CD4-positive, alpha-beta T cell (primary cell): ENCODE data around the gene GPR62. TPM values are rescaled to one million over a fixed set of nuclear protein-coding genes. Genes with fewer than 3 reads are reported as not detected.

Experiments used
- ATAC-seq: fragments of 200-7000 bp; cut with Tn5 transposase; one replicate; pipeline ENCODE4 v1.10.0; 2022; ENCODE audit warnings: mild to moderate bottlenecking; ENCODE audit not compliant: poor library complexity
- CTCF ChIA-PET: fragments of 350-600 bp; sonication (Branson Sonifier 250); formaldehyde crosslinking; loops from one replicate; lab custom pipeline; 2021; ENCODE audit warnings: antibody characterized with exemption, inconsistent platforms; lab: Charles Lee
- POLR2A ChIA-PET: fragments of 350-600 bp; sonication (Branson Sonifier 250); formaldehyde crosslinking; loops from one replicate; lab custom pipeline; 2021; ENCODE audit warnings: antibody characterized with exemption, inconsistent platforms; lab: Charles Lee
- DNase-seq, 14 experiments: peaks; one replicate each; pipeline ENCODE4 v3.0.0-alpha.2; 2013 to 2020; ENCODE audit warnings: mixed read lengths in 2 of 14
- H3K27ac ChIP-seq, 2 donors: one replicate each; pipeline versions ENCODE4 v1.5.1 to v1.7.0; 2013; ENCODE audit warnings: low read length in 2 of 2, low read depth in 1 of 2, mild to moderate bottlenecking in 1 of 2
- H3K27me3 ChIP-seq, 2 experiments: 1 replicate in 1 of 2; 2 replicates in 1 of 2; pipeline versions ENCODE4 v1.6.1 to v1.7.0; 2013; ENCODE audit warnings: low read length in 2 of 2, control low read depth in 1 of 2, mild to moderate bottlenecking in 1 of 2, moderate library complexity in 1 of 2; ENCODE audit not compliant: insufficient read depth in 2 of 2, control insufficient read depth in 1 of 2
- H3K36me3 ChIP-seq: one replicate; pipeline ENCODE4 v1.6.1; 2013; ENCODE audit warnings: low read length, control low read depth; ENCODE audit not compliant: insufficient read depth
- H3K4me1 ChIP-seq: one replicate; pipeline ENCODE4 v1.6.1; 2013; ENCODE audit warnings: low read length, control low read depth; ENCODE audit not compliant: insufficient read depth
- H3K4me3 ChIP-seq: one replicate; pipeline ENCODE4 v1.5.1; 2013; ENCODE audit warnings: mild to moderate bottlenecking, low read length, moderate library complexity
- H3K9me3 ChIP-seq, 2 experiments: 1 replicate in 1 of 2; 2 replicates in 1 of 2; pipeline versions ENCODE4 v1.6.1 to v1.7.0; 2013; ENCODE audit warnings: low read length in 2 of 2, mild to moderate bottlenecking in 2 of 2, control low read depth in 1 of 2, moderate library complexity in 1 of 2; ENCODE audit not compliant: control insufficient read depth in 1 of 2, insufficient read depth in 1 of 2
- H3K27ac Mint-ChIP-seq: one replicate; pipeline ENCODE4 v1.8.0; 2020; ENCODE audit warnings: mixed read lengths
- H3K27me3 Mint-ChIP-seq: one replicate; pipeline ENCODE4 v1.8.0; 2021; ENCODE audit warnings: mixed read lengths
- H3K36me3 Mint-ChIP-seq: one replicate; pipeline ENCODE4 v1.8.0; 2021; ENCODE audit warnings: low read depth, mixed read lengths
- H3K4me1 Mint-ChIP-seq: one replicate; pipeline ENCODE4 v1.8.0; 2021; ENCODE audit warnings: low read depth, mixed read lengths
- H3K4me3 Mint-ChIP-seq: one replicate; pipeline ENCODE4 v1.8.0; 2020; ENCODE audit warnings: mild to moderate bottlenecking, mixed read lengths
- H3K9me3 Mint-ChIP-seq: one replicate; pipeline ENCODE4 v1.8.0; 2020; ENCODE audit warnings: mixed read lengths
- CTCF ChIP-seq: fragments of 200-600 bp; IDR thresholded peaks from one replicate; pipeline ENCODE4 v1.8.0; 2022; ENCODE audit warnings: antibody characterized with exemption, mild to moderate bottlenecking
- intact Hi-C, 2 experiments: fragments of 100-400 bp; cut with DNase I in 1 of 2; cut with micrococcal nuclease in 1 of 2; formaldehyde crosslinking; loops; one replicate each; pipeline versions ENCODE4 v1.15.1 to v1.9.0; 2023 to 2025; cut with DNase I, micrococcal nuclease
- total RNA-seq, 174 experiments: library from RNA in 2 of 174; stranded (reverse) in 2 of 174; gene quantifications; one replicate each; pipeline ENCODE4 v1.2.3 and lab custom pipeline; 2021 to 2026

GPR62 gene
- total RNA-seq, 2 experiments from 2014 or later, result not detected

DNA sequence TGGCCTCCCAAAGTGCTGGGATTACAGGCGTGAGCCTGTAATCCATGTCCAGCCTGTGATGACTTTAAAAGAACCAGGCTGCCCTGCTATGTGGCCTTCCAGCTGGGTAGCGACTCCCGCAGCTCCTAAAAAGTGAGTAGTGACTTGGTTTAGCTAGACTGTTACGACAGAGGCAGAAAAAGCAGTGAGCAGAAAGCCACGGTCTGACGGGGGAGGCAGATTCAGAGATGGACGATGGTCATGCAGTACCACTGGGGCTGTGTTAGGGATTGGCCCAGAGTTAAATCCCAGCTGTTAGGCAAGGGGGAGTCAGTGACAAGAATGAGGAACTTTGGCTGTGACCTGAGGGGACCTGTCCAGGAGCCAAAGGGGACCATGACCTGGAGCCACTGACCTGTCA, 43.6 kb downstream of the GPR62 start:
- Mint-ChIP-seq H3K4me1 (peaks cover 29% of the 10 kb centered on the region), H3K36me3 (peaks cover 19% of the 10 kb centered on the region), H3K27ac (no peak overlapping the region), H3K9me3 (no peaks in the 10 kb centered on the region), H3K27me3 (no peaks in the 10 kb centered on the region), H3K4me3 (no peak overlapping the region)
- ATAC-seq, result no peak
- Histone ChIP-seq H3K36me3 (peaks cover 14% of the 10 kb centered on the region), H3K4me1 (peaks cover 32% of the 10 kb centered on the region), H3K9me3 (no peaks in the 10 kb centered on the region), H3K4me3 (no peak overlapping the region), H3K27me3 (no peaks in the 10 kb centered on the region), H3K27ac (no peak overlapping the region)
- ChIA-PET POLR2A (no interaction called here), CTCF (no interaction called here)
- no peak for DNase-seq
- intact Hi-C loops, result loop anchor here in 1 of 2 experiments (5.0 to 10.0 kb wide), 3 partner anchors 289 to 706 kb away; partner anchors contain the start of genes GLT8D1, GLYCTK and SPCS1
- TF ChIP-seq CTCF, result no peak

- Mint-ChIP-seq H3K36me3 (peaks cover 9% of the 10 kb centered on the region), H3K9me3 (no peaks in the 10 kb centered on the region), H3K27ac (no peak overlapping the region), H3K27me3 (no peaks in the 10 kb centered on the region), H3K4me3 (peak overlapping the region; percentile 39), H3K4me1 (peaks cover 18% of the 10 kb centered on the region)
- intact Hi-C loops, result loop anchor here in 1 of 2 experiments (5.0 to 10.0 kb wide), 3 partner anchors 287 to 705 kb away; partner anchors contain the start of genes GLT8D1, GLYCTK and SPCS1
- Histone ChIP-seq H3K4me3 (no peak overlapping the region), H3K4me1 (peaks cover 22% of the 10 kb centered on the region), H3K9me3 (no peaks in the 10 kb centered on the region), H3K27me3 (no peaks in the 10 kb centered on the region), H3K36me3 (peaks cover 5% of the 10 kb centered on the region), H3K27ac (no peak overlapping the region)
- DNase-seq, result no peak
- POLR2A ChIA-PET, result no interaction called here
- CTCF ChIA-PET, result no interaction called here
- no peak for TF ChIP-seq CTCF
- ATAC-seq, result no peak
These were observed 44.7 kb downstream of the GPR62 start for GRCh38 chr3:51999846-52000245.

- DNase-seq (peak; percentile 78 to 92 (median 82)), ATAC-seq (peak; percentile 99)
- ChIA-PET POLR2A (interaction anchor here (0.9 to 1.9 kb wide), 6 partner anchors 51 to 122 kb away, joined by 3 to 10 read pairs (median 4); partner anchors contain the start of genes DUSP7 and RRP9), CTCF (interaction anchor here (0.7 to 2.9 kb wide), 17 partner anchors 11 to 153 kb away, joined by 3 to 30 read pairs (median 5); partner anchors contain the start of genes ABHD14B, ACY1, DUSP7 and PARP3)
- no peaks in the 10 kb centered on the region for H3K27me3 Mint-ChIP-seq
- H3K27me3 ChIP-seq, result no peaks in the 10 kb centered on the region
- H3K36me3 ChIP-seq, result no peaks in the 10 kb centered on the region
- H3K36me3 Mint-ChIP-seq, result no peaks in the 10 kb centered on the region
- H3K27ac Mint-ChIP-seq, result peak overlapping the region; percentile 20
- no peaks in the 10 kb centered on the region for H3K9me3 Mint-ChIP-seq
- peaks cover 17% of the 10 kb centered on the region for H3K4me1 Mint-ChIP-seq
- intact Hi-C loops, result loop anchor here (1.0 kb wide), 4 partner anchors 122 to 446 kb away; no protein-coding TSS in a partner anchor
- H3K4me3 Mint-ChIP-seq, result peak overlapping the region; percentile 25
- H3K9me3 ChIP-seq, result no peaks in the 10 kb centered on the region
- no peak overlapping the region for H3K27ac ChIP-seq
- TF ChIP-seq CTCF, result peak; percentile 96
- no peak overlapping the region for H3K4me3 ChIP-seq
- peaks cover 22% of the 10 kb centered on the region for H3K4me1 ChIP-seq
These were observed 46.3 kb downstream of the GPR62 start for GRCh38 chr3:52001443-52001974.
